Endothelial cell of umbilical vein (primary cell): Measurements from ENCODE around the gene PDE11A. TPM values are rescaled to one million over a fixed set of nuclear protein-coding genes. Genes with fewer than 3 reads are reported as not detected.

ENCODE experiments used
- BruUV-seq: library from RNA; stranded (reverse); fragments of 400-500 nt; replicated peaks from 2 replicates; lab custom pipeline; 2021; lab: Mats Ljungman, UMichigan
- CTCF ChIA-PET: fragments of 300-600, 350-600 bp; sonication (Branson Sonifier 250); formaldehyde crosslinking; loops from one replicate; lab custom pipeline; 2021; ENCODE audit warnings: antibody characterized with exemption, inconsistent platforms; lab: Charles Lee
- POLR2A ChIA-PET: fragments of 300-600, 350-600 bp; sonication (Branson Sonifier 250); formaldehyde crosslinking; loops from one replicate; lab custom pipeline; 2021; ENCODE audit warnings: antibody characterized with exemption, inconsistent platforms; lab: Charles Lee
- DNase-seq: peaks from one replicate; pipeline ENCODE4 v3.0.0-alpha.2; 2011; ENCODE audit warnings: low read depth, low spot score
- FAIRE-seq: peaks from 2 replicates; lab custom pipeline; 2011; peaks lifted over from hg19 to GRCh38; lab: Jason Lieb, UNC
- H2AFZ ChIP-seq: 2 replicates; pipeline ENCODE4 v1.6.0; 2012; ENCODE audit warnings: low read depth, low read length, control low read depth, inconsistent platforms
- H3K27ac ChIP-seq: 2 replicates; pipeline ENCODE4 v1.5.1; 2011; ENCODE audit warnings: low read depth, mild to moderate bottlenecking, control low read depth, low read length, moderate library complexity; ENCODE audit not compliant: insufficient read depth
- H3K27me3 ChIP-seq, 2 experiments: 2 replicates each; pipeline versions ENCODE4 v1.6.0 to v1.6.1; 2011; ENCODE audit warnings: low read length in 2 of 2, mixed read lengths in 1 of 2; ENCODE audit not compliant: control insufficient read depth in 2 of 2, insufficient read depth in 2 of 2
- H3K36me3 ChIP-seq, 2 experiments: 2 replicates in 1 of 2; 3 replicates in 1 of 2; pipeline ENCODE4 v1.5.1; 2011; ENCODE audit warnings: low read length in 2 of 2, mild to moderate bottlenecking in 1 of 2, moderate library complexity in 1 of 2; ENCODE audit not compliant: control insufficient read depth in 2 of 2, insufficient read depth in 2 of 2; ENCODE audit errors: extremely low read depth in 1 of 2
- H3K4me1 ChIP-seq: 3 replicates; pipeline ENCODE4 v1.5.1; 2011; ENCODE audit warnings: mild to moderate bottlenecking, low read length; ENCODE audit not compliant: control insufficient read depth, insufficient read depth; ENCODE audit errors: extremely low read depth
- H3K4me2 ChIP-seq: 2 replicates; pipeline ENCODE4 v1.6.1; 2011; ENCODE audit warnings: low read length, control low read depth, mixed read lengths; ENCODE audit not compliant: insufficient read depth
- H3K4me3 ChIP-seq, 3 experiments: fragments of 200-600 bp in 1 of 3; sonication (generic), shearing (Covaris generic) in 1 of 3; replicated peaks in 1 of 3; 2 replicates each; pipeline ENCODE4 v1.5.1; 2011 to 2016; ENCODE audit warnings: control low read depth in 3 of 3, low read length in 3 of 3, mild to moderate bottlenecking in 2 of 3, inconsistent platforms in 1 of 3, low read depth in 1 of 3, moderate library complexity in 1 of 3; ENCODE audit not compliant: insufficient read depth in 1 of 3
- H3K79me2 ChIP-seq: 2 replicates; pipeline ENCODE4 v1.6.0; 2012; ENCODE audit warnings: low read length, inconsistent platforms; ENCODE audit not compliant: control insufficient read depth, insufficient read depth
- H3K9ac ChIP-seq: replicated peaks from 2 replicates; pipeline ENCODE3; 2011; ENCODE audit warnings: low read length, control low read depth; ENCODE audit not compliant: insufficient read depth; ENCODE audit errors: extremely low read depth
- H3K9me1 ChIP-seq: replicated peaks from 3 replicates; pipeline ENCODE4 v1.6.0; 2011; ENCODE audit warnings: mild to moderate bottlenecking, low read length; ENCODE audit not compliant: control insufficient read depth, insufficient read depth; ENCODE audit errors: extremely low read depth
- H3K9me3 ChIP-seq: replicated peaks from 2 replicates; pipeline ENCODE4 v1.5.1; 2012; ENCODE audit warnings: low read length, inconsistent platforms; ENCODE audit not compliant: control insufficient read depth, insufficient read depth
- H4K20me1 ChIP-seq: replicated peaks from 2 replicates; pipeline ENCODE3; 2011; ENCODE audit warnings: mild to moderate bottlenecking, low read length; ENCODE audit not compliant: control insufficient read depth, insufficient read depth; ENCODE audit errors: extremely low read depth
- EZH2 ChIP-seq: IDR thresholded peaks from 2 replicates; pipeline ENCODE4 v1.6.1; 2012; ENCODE audit warnings: borderline replicate concordance, low read depth, mild to moderate bottlenecking, moderate library complexity, low read length, inconsistent platforms; ENCODE audit not compliant: severe bottlenecking
- FOS ChIP-seq: IDR thresholded peaks from 2 replicates; pipeline ENCODE4 v1.6.1; 2011; ENCODE audit warnings: mild to moderate bottlenecking, low read length, moderate library complexity, borderline replicate concordance; ENCODE audit not compliant: insufficient read depth
- GATA2 ChIP-seq: IDR thresholded peaks from 2 replicates; pipeline ENCODE4 v1.7.0; 2011; ENCODE audit warnings: low read depth, mild to moderate bottlenecking, moderate library complexity, mixed read lengths, low read length; ENCODE audit not compliant: insufficient read length, insufficient read depth
- JUN ChIP-seq: IDR thresholded peaks from 2 replicates; pipeline ENCODE4 v1.6.1; 2011; ENCODE audit warnings: borderline replicate concordance, low read depth; ENCODE audit not compliant: insufficient read length, insufficient read depth
- MYC ChIP-seq: IDR thresholded peaks from one replicate; pipeline ENCODE4 v1.6.1; 2011; ENCODE audit warnings: mild to moderate bottlenecking, low read depth, low read length
- POLR2A ChIP-seq: IDR thresholded peaks from 2 replicates; pipeline ENCODE4 v1.6.1; 2012; ENCODE audit warnings: low read depth, mild to moderate bottlenecking, control low read depth, low read length
- POLR2AphosphoS5 ChIP-seq: IDR thresholded peaks from 2 replicates; pipeline ENCODE4 v1.6.1; 2012; ENCODE audit warnings: low read depth, mild to moderate bottlenecking, control low read depth, low read length, moderate library complexity; ENCODE audit not compliant: insufficient read depth
- dilution Hi-C: fragments of 300-500 bp; cut with MboI; formaldehyde crosslinking; loops from one replicate; pipeline ENCODE4 v1.15.0; 2019; ENCODE audit warnings: low sequenced_read_pairs; ENCODE audit not compliant: extremely low pct_ligation_motif_present
- intact Hi-C: fragments of 100-400 bp; cut with micrococcal nuclease; formaldehyde crosslinking; loops from one replicate; pipeline ENCODE4 v1.10.0; 2022
- polyA plus RNA-seq, 4 experiments: library from polyadenylated mRNA; depleted of rRNA in 3 of 4; stranded (reverse) in 3 of 4; unstranded in 1 of 4; fragments of >200 nt; gene quantifications; 2 replicates each; pipeline versions ENCODE4 v1.2.1 to v1.2.3, GENCODE V29; 2011 to 2012; ENCODE audit warnings: missing spikeins in 1 of 4
- total RNA-seq: library from RNA; stranded (reverse); gene quantifications from 2 replicates; pipeline ENCODE4 v1.2.3, GENCODE V29; 2021
- TF ChIP-seq, protein P1 (sequence below), 2 donors: IDR thresholded peaks; 1 replicate in 1 of 2; 2 replicates in 1 of 2; pipeline ENCODE4 v1.5.1; 2011; ENCODE audit warnings: low read length in 2 of 2, mild to moderate bottlenecking in 2 of 2, moderate library complexity in 2 of 2, control low read depth in 1 of 2, inconsistent platforms in 1 of 2, low read depth in 1 of 2; ENCODE audit not compliant: insufficient read depth in 1 of 2; ENCODE audit errors: extremely low read depth in 1 of 2
- TF ChIP-seq, protein P2 (sequence below): IDR thresholded peaks from 2 replicates; pipeline ENCODE4 v1.6.1; 2011; ENCODE audit not compliant: insufficient read depth, insufficient read length

PDE11A gene
- total and polyA plus RNA-seq, 2 donors (not counting 3 experiments of a cell fraction or from before 2014, with no cell fraction given): 0.07 to 0.51 TPM

DNA sequence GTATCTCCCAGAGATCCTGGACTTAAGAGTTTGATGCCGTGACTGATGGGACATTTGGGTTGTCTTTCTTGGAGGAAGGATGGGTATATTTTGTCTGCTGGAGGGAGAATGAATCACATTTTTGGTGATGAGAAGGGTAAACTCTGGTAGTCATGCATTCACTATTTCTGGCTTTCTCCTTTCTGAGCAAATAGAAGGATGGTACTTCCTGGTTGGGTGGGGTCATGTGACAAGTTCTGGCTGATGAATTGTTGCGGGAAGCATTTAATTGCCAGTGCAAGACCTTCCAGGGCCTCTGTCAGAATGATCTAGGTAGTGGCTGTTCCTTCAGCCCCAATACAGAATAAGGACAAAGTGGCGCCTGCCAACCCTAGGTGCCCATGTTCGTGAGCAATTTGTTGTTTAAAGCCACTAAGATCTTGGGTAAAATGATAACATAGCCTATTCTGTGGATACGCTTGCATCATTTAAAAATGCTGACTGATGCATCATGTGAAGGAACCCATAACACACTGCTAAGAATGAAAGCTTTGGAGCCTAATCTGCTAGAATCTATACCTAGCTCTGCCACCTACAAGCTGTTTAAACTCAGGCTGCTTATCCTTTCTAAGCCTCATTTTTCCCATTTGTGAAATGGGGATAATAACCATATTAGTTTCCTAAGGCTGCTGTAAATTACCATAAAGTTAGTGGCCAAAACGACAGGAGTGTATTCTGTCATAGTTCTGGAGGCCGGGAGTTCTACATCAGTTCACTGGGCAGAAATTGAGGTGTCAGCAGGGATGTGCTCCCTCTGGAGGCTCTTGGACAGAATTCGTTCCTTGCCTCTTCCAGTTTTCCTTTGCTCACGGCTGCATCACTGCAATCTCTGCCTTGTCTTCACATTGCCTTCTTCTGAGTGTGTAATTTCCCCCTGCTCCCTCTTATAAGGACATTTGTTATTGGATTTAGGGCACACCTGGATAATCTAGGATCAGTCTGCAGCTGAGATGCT, 398.7 kb downstream of the PDE11A start:
- no peak overlapping the region for H3K9ac ChIP-seq
- H3K4me2 ChIP-seq: no peak overlapping the region
- DNase-seq (no peak), FAIRE-seq (no peak)
- no peak overlapping the region for H3K27ac ChIP-seq
- H3K9me3 ChIP-seq: no peaks in the 10 kb centered on the region
- ChIA-PET CTCF (interaction anchor here (0.9 to 1.1 kb wide), 2 partner anchors 14 to 184 kb away, joined by 3 read pairs; no protein-coding TSS in a partner anchor), POLR2A (no interaction called here)
- peaks cover 5 to 14% of the 10 kb centered on the region in 2 experiments for H3K27me3 ChIP-seq
- no peak overlapping the region for H3K4me3 ChIP-seq
- no peaks in the 10 kb centered on the region for H3K36me3 ChIP-seq
- H3K9me1 ChIP-seq: no peaks in the 10 kb centered on the region
- no peak overlapping the region for H2AFZ ChIP-seq
- no peak for TF ChIP-seq POLR2A
- no peak for TF ChIP-seq POLR2AphosphoS5
- no peak for TF ChIP-seq GATA2
- no peak for TF ChIP-seq EZH2
- no peak for TF ChIP-seq MYC
- no peak for TF ChIP-seq JUN
- TF ChIP-seq, protein P1, sequence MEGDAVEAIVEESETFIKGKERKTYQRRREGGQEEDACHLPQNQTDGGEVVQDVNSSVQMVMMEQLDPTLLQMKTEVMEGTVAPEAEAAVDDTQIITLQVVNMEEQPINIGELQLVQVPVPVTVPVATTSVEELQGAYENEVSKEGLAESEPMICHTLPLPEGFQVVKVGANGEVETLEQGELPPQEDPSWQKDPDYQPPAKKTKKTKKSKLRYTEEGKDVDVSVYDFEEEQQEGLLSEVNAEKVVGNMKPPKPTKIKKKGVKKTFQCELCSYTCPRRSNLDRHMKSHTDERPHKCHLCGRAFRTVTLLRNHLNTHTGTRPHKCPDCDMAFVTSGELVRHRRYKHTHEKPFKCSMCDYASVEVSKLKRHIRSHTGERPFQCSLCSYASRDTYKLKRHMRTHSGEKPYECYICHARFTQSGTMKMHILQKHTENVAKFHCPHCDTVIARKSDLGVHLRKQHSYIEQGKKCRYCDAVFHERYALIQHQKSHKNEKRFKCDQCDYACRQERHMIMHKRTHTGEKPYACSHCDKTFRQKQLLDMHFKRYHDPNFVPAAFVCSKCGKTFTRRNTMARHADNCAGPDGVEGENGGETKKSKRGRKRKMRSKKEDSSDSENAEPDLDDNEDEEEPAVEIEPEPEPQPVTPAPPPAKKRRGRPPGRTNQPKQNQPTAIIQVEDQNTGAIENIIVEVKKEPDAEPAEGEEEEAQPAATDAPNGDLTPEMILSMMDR (IDR thresholded peaks at IDR 0.05; ENCODE audit: extremely low read depth in 1 of 2, insufficient read depth in 1 of 2, low read depth in 1 of 2, low read length in 2 of 2): no peak
- no peak for TF ChIP-seq FOS
- TF ChIP-seq, protein P2, sequence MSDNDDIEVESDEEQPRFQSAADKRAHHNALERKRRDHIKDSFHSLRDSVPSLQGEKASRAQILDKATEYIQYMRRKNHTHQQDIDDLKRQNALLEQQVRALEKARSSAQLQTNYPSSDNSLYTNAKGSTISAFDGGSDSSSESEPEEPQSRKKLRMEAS: no peak
- intact Hi-C loops (no loop called here), dilution Hi-C loops (no loop called here)
- no peaks in the 10 kb centered on the region for H4K20me1 ChIP-seq
- no TSS peak for BruUV-seq
- H3K79me2 ChIP-seq: no peaks in the 10 kb centered on the region
- H3K4me1 ChIP-seq: no peaks in the 10 kb centered on the region
